Osteocyte (in vitro differentiated cells): Measurements from ENCODE around the gene RNF34. TPM values are rescaled to one million over a fixed set of nuclear protein-coding genes. Genes with fewer than 3 reads are reported as not detected.

Experiments used
- DNase-seq: peaks from one replicate; pipeline ENCODE4 v3.0.0; 2021; ENCODE audit warnings: mixed read lengths; ENCODE audit not compliant: unreplicated experiment; ENCODE audit errors: extremely low spot score
- H3K27ac Mint-ChIP-seq: one replicate; pipeline ENCODE4 v1.8.0; 2021; ENCODE audit warnings: mild to moderate bottlenecking, mixed read lengths; ENCODE audit not compliant: unreplicated experiment
- H3K27me3 Mint-ChIP-seq: one replicate; pipeline ENCODE4 v1.8.0; 2021; ENCODE audit warnings: mixed read lengths; ENCODE audit not compliant: unreplicated experiment
- H3K36me3 Mint-ChIP-seq: one replicate; pipeline ENCODE4 v1.8.0; 2021; ENCODE audit warnings: mixed read lengths; ENCODE audit not compliant: unreplicated experiment
- H3K4me1 Mint-ChIP-seq: one replicate; pipeline ENCODE4 v1.8.0; 2021; ENCODE audit warnings: mixed read lengths; ENCODE audit not compliant: unreplicated experiment
- H3K4me3 Mint-ChIP-seq: one replicate; pipeline ENCODE4 v1.8.0; 2021; ENCODE audit warnings: mild to moderate bottlenecking, moderate library complexity, mixed read lengths; ENCODE audit not compliant: unreplicated experiment
- H3K9me3 Mint-ChIP-seq: one replicate; pipeline ENCODE4 v1.8.0; 2021; ENCODE audit warnings: mixed read lengths; ENCODE audit not compliant: unreplicated experiment
- CTCF ChIP-seq: fragments of 200-600 bp; sonication (generic); IDR thresholded peaks from 2 replicates; pipeline ENCODE4 v1.5.0; 2021; ENCODE audit warnings: antibody characterized with exemption, mild to moderate bottlenecking, moderate library complexity
- total RNA-seq: library from RNA; stranded (reverse); gene quantifications from 2 replicates; pipeline ENCODE4 v1.2.1, GENCODE V29; 2021

The RNF34 gene
- total RNA-seq, 1 donor from 2014 or later, result 39.5 TPM

- peaks cover 3% of the 10 kb centered on the region for H3K27me3 Mint-ChIP-seq
- no peaks in the 10 kb centered on the region for H3K36me3 Mint-ChIP-seq
- no peak overlapping the region for H3K4me3 Mint-ChIP-seq
- H3K27ac Mint-ChIP-seq, result no peak overlapping the region
- peaks cover 10% of the 10 kb centered on the region for H3K4me1 Mint-ChIP-seq
- H3K9me3 Mint-ChIP-seq, result no peaks in the 10 kb centered on the region
- DNase-seq, result no peak
- no peak for TF ChIP-seq CTCF
Observed at GRCh38 chr12:121356657-121357056, 43.3 kb upstream of the RNF34 start.

GRCh38 chr12:121357331-121357730 is 42.6 kb upstream of the RNF34 start:
- H3K9me3 Mint-ChIP-seq, result no peaks in the 10 kb centered on the region
- H3K36me3 Mint-ChIP-seq, result no peaks in the 10 kb centered on the region
- no peak for DNase-seq
- H3K4me1 Mint-ChIP-seq, result peaks cover 9% of the 10 kb centered on the region
- H3K27me3 Mint-ChIP-seq, result peaks cover 3% of the 10 kb centered on the region
- no peak overlapping the region for H3K4me3 Mint-ChIP-seq
- no peak for TF ChIP-seq CTCF
- H3K27ac Mint-ChIP-seq, result no peak overlapping the region

DNA sequence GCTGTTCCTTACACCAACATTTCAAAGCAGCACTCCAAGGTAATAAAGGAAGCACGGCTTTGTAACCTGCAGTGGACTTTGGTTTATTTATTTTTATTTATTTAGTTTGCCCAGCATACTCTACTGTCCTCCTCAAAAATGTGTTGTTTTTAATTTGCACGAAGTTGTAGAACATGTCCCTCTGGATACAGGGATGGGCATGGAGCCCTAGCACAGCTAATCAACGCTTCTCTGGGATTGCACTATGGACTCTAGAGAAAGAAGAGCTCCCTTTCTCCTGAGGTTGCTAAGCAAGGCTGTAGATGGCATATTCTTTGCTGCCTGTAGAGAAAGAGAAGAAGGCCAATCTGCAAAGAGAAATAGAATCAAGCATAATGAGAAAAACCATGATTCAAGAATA is 41.8 kb upstream of the RNF34 start:
- H3K4me3 Mint-ChIP-seq, result no peak overlapping the region
- peaks cover 3% of the 10 kb centered on the region for H3K27me3 Mint-ChIP-seq
- H3K36me3 Mint-ChIP-seq, result no peaks in the 10 kb centered on the region
- no peaks in the 10 kb centered on the region for H3K9me3 Mint-ChIP-seq
- no peak for TF ChIP-seq CTCF
- no peak for DNase-seq
- no peak overlapping the region for H3K27ac Mint-ChIP-seq
- H3K4me1 Mint-ChIP-seq, result peaks cover 5% of the 10 kb centered on the region

DNA sequence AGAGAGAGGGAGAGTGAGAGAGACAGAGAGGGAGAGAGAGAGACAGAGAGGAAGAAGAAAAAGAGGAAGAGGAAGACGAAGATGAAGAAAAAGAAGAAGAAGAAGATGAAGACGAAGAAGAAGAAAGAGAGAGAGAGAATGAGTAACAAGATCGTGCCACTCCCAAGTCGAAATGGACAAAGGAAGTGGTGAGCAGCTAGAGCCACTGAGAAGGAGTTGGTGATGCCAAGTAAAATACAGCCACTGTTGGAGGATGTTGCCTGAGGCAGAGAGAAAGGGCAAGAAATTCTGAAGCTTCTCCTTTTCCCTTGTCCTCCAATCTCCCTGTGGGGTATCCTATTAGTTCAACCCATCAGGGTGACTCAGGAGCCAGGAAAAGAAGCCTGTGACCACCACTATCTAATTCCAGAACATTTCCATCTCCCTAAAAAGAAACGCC is 35.2 kb upstream of the RNF34 start:
- Mint-ChIP-seq H3K9me3 (no peaks in the 10 kb centered on the region), H3K27me3 (peaks cover 3% of the 10 kb centered on the region), H3K4me1 (peaks cover 28% of the 10 kb centered on the region), H3K4me3 (peak overlapping the region; percentile 46), H3K36me3 (no peaks in the 10 kb centered on the region), H3K27ac (peak overlapping the region; percentile 94)
- no peak for DNase-seq
- no peak for TF ChIP-seq CTCF

- Mint-ChIP-seq H3K27ac (peak overlapping the region; percentile 94), H3K4me1 (peaks cover 26% of the 10 kb centered on the region), H3K4me3 (peak overlapping the region; percentile 46), H3K9me3 (no peaks in the 10 kb centered on the region), H3K27me3 (no peaks in the 10 kb centered on the region), H3K36me3 (no peaks in the 10 kb centered on the region)
- DNase-seq, result no peak
- TF ChIP-seq CTCF, result no peak
Observed at GRCh38 chr12:121365416-121366062, 34.4 kb upstream of the RNF34 start.
